ENCODE measurements around the gene ERVV-1.

GRCh38 chr19:53055117-53055516 lies 41.4 kb downstream of the ERVV-1 start:
- no peak for TF ChIP-seq CTCF (conservative IDR thresholded peaks at IDR 0.05; ENCODE audit: low read length)
- TF ChIP-seq EZH2phosphoT487 (IDR thresholded peaks at IDR 0.05; ENCODE audit: borderline replicate concordance, low read depth, low read length) = no peak
